ENCODE data around the gene NCAM2.

NCAM2 gene

DNA sequence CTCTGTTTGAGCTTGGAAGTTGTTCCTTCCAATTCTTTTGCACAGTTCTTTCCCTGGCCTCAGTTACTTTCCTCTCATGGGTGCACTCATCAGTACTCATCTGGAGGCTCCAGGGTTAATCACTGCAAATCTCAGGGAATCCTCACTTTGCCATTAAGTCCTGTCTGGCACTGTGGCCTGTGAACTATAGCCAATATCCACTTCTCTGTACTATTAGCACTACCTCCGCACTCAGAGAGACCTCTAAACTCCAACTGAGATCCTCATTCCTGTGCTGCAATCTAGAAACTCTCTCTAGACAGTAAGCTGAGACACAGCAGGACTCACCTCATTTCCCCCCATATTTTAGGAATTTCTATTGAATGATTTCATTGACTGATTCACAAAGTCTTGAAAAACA, 311.3 kb downstream of the NCAM2 start:
- H3K9ac ChIP-seq (ENCODE audit: low read length) = no peak overlapping the region
- H3K23ac ChIP-seq (ENCODE audit: low read length in 2 of 2) = no peak overlapping the region
- no peak overlapping the region for H3K4me3 ChIP-seq (ENCODE audit: insufficient read depth in 1 of 2, low read depth in 1 of 2, low read length in 2 of 2)
- H2BK5ac ChIP-seq (ENCODE audit: low read depth, low read length, poor library complexity, severe bottlenecking) = no peak overlapping the region
- no peaks in the 10 kb centered on the region for H3K4me1 ChIP-seq (ENCODE audit: control insufficient read depth, insufficient read depth, low read depth, low read length)
- no peak overlapping the region for H3K14ac ChIP-seq (ENCODE audit: low read length in 2 of 2)
- H2BK15ac ChIP-seq (ENCODE audit: low read depth, poor library complexity, severe bottlenecking) = no peak overlapping the region
- no peak overlapping the region for H3K4ac ChIP-seq (ENCODE audit: low read depth in 1 of 2, low read length in 2 of 2)
- no peaks in the 10 kb centered on the region for H3K36me3 ChIP-seq (ENCODE audit: control insufficient read depth in 1 of 2, insufficient read depth in 2 of 2, low read depth in 1 of 2, low read length in 2 of 2)
- no peak overlapping the region for H3K4me2 ChIP-seq (ENCODE audit: low read length, poor library complexity, severe bottlenecking)
- H2BK120ac ChIP-seq (ENCODE audit: low read depth, low read length) = no peak overlapping the region
- no peak for DNase-seq
- no peak overlapping the region for H2BK12ac ChIP-seq (ENCODE audit: low read length in 2 of 2)
- H3K27ac ChIP-seq (ENCODE audit: low read length, poor library complexity, severe bottlenecking) = no peak overlapping the region
- no peaks in the 10 kb centered on the region for H3K9me3 ChIP-seq (ENCODE audit: control insufficient read depth, low read length)
- H3K18ac ChIP-seq (ENCODE audit: low read depth in 1 of 2, low read length in 2 of 2) = no peak overlapping the region
- H2AFZ ChIP-seq (ENCODE audit: low read depth, low read length) = no peak overlapping the region
- H4K91ac ChIP-seq (ENCODE audit: low read length) = no peak overlapping the region
- H3K79me1 ChIP-seq (replicated peaks; ENCODE audit: low read length, poor library complexity, severe bottlenecking) = no peaks in the 10 kb centered on the region
- no peaks in the 10 kb centered on the region for H3K27me3 ChIP-seq (ENCODE audit: control insufficient read depth in 1 of 2, insufficient read depth in 1 of 2, low read length in 2 of 2)
- no peak overlapping the region for H2AK5ac ChIP-seq (ENCODE audit: low read length, severe bottlenecking)
- WGBS = 79% methylated on average over 1 of the region's 1 CpG
- H4K8ac ChIP-seq (ENCODE audit: low read length) = no peak overlapping the region

DNA sequence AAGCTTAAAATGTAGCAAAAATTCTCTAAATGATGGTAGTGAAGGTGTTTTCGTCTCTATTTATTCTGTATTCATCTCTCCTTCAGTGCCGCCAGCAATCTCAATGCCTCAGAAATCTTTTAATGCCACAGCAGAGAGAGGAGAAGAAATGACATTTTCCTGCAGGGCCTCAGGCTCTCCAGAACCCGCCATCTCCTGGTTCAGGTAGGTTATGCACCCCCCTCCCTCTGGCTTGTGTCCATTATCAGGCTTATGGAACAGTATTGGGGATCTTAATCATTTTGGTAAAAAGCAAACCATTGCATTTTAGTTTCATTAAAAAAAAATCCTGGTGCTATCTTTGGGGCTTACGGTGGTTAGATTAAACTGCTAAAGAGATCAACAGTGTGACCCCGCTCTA, 326.1 kb downstream of the NCAM2 start:
- no peak overlapping the region for H3K4me2 ChIP-seq (ENCODE audit: low read length, poor library complexity, severe bottlenecking)
- H3K79me1 ChIP-seq (replicated peaks; ENCODE audit: low read length, poor library complexity, severe bottlenecking) = no peaks in the 10 kb centered on the region
- H3K36me3 ChIP-seq (ENCODE audit: control insufficient read depth in 1 of 2, insufficient read depth in 2 of 2, low read depth in 1 of 2, low read length in 2 of 2) = no peaks in the 10 kb centered on the region
- no peak overlapping the region for H3K18ac ChIP-seq (ENCODE audit: low read depth in 1 of 2, low read length in 2 of 2)
- no peak overlapping the region for H3K23ac ChIP-seq (ENCODE audit: low read length in 2 of 2)
- H2AFZ ChIP-seq (ENCODE audit: low read depth, low read length) = no peak overlapping the region
- H4K91ac ChIP-seq (ENCODE audit: low read length) = no peak overlapping the region
- H3K4me3 ChIP-seq (ENCODE audit: insufficient read depth in 1 of 2, low read depth in 1 of 2, low read length in 2 of 2) = no peak overlapping the region
- H3K9me3 ChIP-seq (ENCODE audit: control insufficient read depth, low read length) = no peaks in the 10 kb centered on the region
- H2BK15ac ChIP-seq (ENCODE audit: low read depth, poor library complexity, severe bottlenecking) = no peak overlapping the region
- no peak overlapping the region for H2BK120ac ChIP-seq (ENCODE audit: low read depth, low read length)
- no peak overlapping the region for H3K27ac ChIP-seq (ENCODE audit: low read length, poor library complexity, severe bottlenecking)
- H2AK5ac ChIP-seq (ENCODE audit: low read length, severe bottlenecking) = no peak overlapping the region
- no peaks in the 10 kb centered on the region for H3K4me1 ChIP-seq (ENCODE audit: control insufficient read depth, insufficient read depth, low read depth, low read length)
- no peak for DNase-seq
- no peak overlapping the region for H2BK12ac ChIP-seq (ENCODE audit: low read length in 2 of 2)
- H3K9ac ChIP-seq (ENCODE audit: low read length) = no peak overlapping the region
- H3K4ac ChIP-seq (ENCODE audit: low read depth in 1 of 2, low read length in 2 of 2) = no peak overlapping the region
- no peak overlapping the region for H3K14ac ChIP-seq (ENCODE audit: low read length in 2 of 2)
- 79% methylated on average over 4 of the region's 5 CpGs for WGBS
- no peak overlapping the region for H2BK5ac ChIP-seq (ENCODE audit: low read depth, low read length, poor library complexity, severe bottlenecking)
- no peak overlapping the region for H4K8ac ChIP-seq (ENCODE audit: low read length)
- no peaks in the 10 kb centered on the region for H3K27me3 ChIP-seq (ENCODE audit: control insufficient read depth in 1 of 2, insufficient read depth in 1 of 2, low read length in 2 of 2)

DNA sequence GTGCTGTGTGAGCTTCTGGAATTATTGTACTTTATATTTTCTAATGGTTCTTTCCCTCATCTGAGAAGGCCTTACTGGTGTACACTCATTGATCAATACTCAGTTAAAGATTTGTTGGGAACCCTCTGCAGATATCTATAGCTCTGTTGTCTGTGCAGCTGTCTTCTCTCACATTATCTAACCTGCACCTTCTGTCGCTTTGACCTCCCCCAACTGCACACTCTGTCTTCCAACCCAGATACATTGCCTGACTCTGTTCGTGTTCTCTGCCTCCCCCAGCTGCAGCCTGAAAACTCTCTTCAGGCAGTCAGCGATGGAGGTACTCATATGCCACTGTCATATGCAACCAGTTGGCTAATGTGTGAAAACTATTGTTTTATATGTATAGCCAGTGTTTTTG, 334.3 kb downstream of the NCAM2 start:
- Histone ChIP-seq H3K27me3 (ENCODE audit: control insufficient read depth in 1 of 2, insufficient read depth in 1 of 2, low read length in 2 of 2) (no peaks in the 10 kb centered on the region), H3K23ac (ENCODE audit: low read length in 2 of 2) (no peak overlapping the region), H2BK12ac (ENCODE audit: low read length in 2 of 2) (no peak overlapping the region), H3K27ac (ENCODE audit: low read length, poor library complexity, severe bottlenecking) (no peak overlapping the region), H3K18ac (ENCODE audit: low read depth in 1 of 2, low read length in 2 of 2) (no peak overlapping the region), H3K4me3 (ENCODE audit: insufficient read depth in 1 of 2, low read depth in 1 of 2, low read length in 2 of 2) (no peak overlapping the region), H2BK5ac (ENCODE audit: low read depth, low read length, poor library complexity, severe bottlenecking) (no peak overlapping the region), H2AK5ac (ENCODE audit: low read length, severe bottlenecking) (no peak overlapping the region), H2AFZ (ENCODE audit: low read depth, low read length) (no peak overlapping the region), H3K9me3 (ENCODE audit: control insufficient read depth, low read length) (no peaks in the 10 kb centered on the region), H3K4me2 (ENCODE audit: low read length, poor library complexity, severe bottlenecking) (no peak overlapping the region), H3K79me1 (replicated peaks; ENCODE audit: low read length, poor library complexity, severe bottlenecking) (no peaks in the 10 kb centered on the region), H3K36me3 (ENCODE audit: control insufficient read depth in 1 of 2, insufficient read depth in 2 of 2, low read depth in 1 of 2, low read length in 2 of 2) (no peaks in the 10 kb centered on the region), H3K14ac (ENCODE audit: low read length in 2 of 2) (no peak overlapping the region), H4K8ac (ENCODE audit: low read length) (no peak overlapping the region), H2BK15ac (ENCODE audit: low read depth, poor library complexity, severe bottlenecking) (no peak overlapping the region), H4K91ac (ENCODE audit: low read length) (no peak overlapping the region), H3K4ac (ENCODE audit: low read depth in 1 of 2, low read length in 2 of 2) (no peak overlapping the region), H3K4me1 (ENCODE audit: control insufficient read depth, insufficient read depth, low read depth, low read length) (no peaks in the 10 kb centered on the region), H3K9ac (ENCODE audit: low read length) (no peak overlapping the region), H2BK120ac (ENCODE audit: low read depth, low read length) (no peak overlapping the region)
- DNase-seq = no peak
- WGBS = 70% methylated on average over 3 of the region's 3 CpGs

DNA sequence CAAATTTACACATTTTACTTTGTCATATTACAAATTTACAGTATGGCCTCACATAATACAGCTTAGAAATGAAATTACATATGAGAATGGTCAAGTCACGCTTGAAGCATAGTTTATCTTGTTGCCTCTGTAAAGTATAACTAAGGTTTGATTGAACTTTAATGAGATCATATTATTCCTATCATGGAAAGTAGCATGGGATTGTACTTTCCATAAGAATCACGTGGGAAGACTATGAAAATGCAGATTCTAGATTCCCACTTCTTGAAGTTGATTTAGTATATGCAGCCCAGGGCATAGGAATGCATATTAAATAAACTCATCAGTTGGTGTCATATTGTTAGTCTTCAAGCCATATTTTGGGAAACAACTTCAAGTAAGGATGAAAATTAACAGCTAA, 342.8 kb downstream of the NCAM2 start:
- no peaks in the 10 kb centered on the region for H3K4me1 ChIP-seq (ENCODE audit: control insufficient read depth, insufficient read depth, low read depth, low read length)
- no peaks in the 10 kb centered on the region for H3K36me3 ChIP-seq (ENCODE audit: control insufficient read depth in 1 of 2, insufficient read depth in 2 of 2, low read depth in 1 of 2, low read length in 2 of 2)
- H3K14ac ChIP-seq (ENCODE audit: low read length in 2 of 2) = no peak overlapping the region
- H3K9me3 ChIP-seq (ENCODE audit: control insufficient read depth, low read length) = peaks cover 22% of the 10 kb centered on the region
- no peak overlapping the region for H4K8ac ChIP-seq (ENCODE audit: low read length)
- H3K9ac ChIP-seq (ENCODE audit: low read length) = no peak overlapping the region
- no peak overlapping the region for H2BK120ac ChIP-seq (ENCODE audit: low read depth, low read length)
- no peak overlapping the region for H3K4me3 ChIP-seq (ENCODE audit: insufficient read depth in 1 of 2, low read depth in 1 of 2, low read length in 2 of 2)
- no peaks in the 10 kb centered on the region for H3K79me1 ChIP-seq (replicated peaks; ENCODE audit: low read length, poor library complexity, severe bottlenecking)
- DNase-seq = no peak
- no peak overlapping the region for H2BK12ac ChIP-seq (ENCODE audit: low read length in 2 of 2)
- H3K27ac ChIP-seq (ENCODE audit: low read length, poor library complexity, severe bottlenecking) = no peak overlapping the region
- no peak overlapping the region for H3K23ac ChIP-seq (ENCODE audit: low read length in 2 of 2)
- no peak overlapping the region for H3K4me2 ChIP-seq (ENCODE audit: low read length, poor library complexity, severe bottlenecking)
- no peak overlapping the region for H2AK5ac ChIP-seq (ENCODE audit: low read length, severe bottlenecking)
- H3K4ac ChIP-seq (ENCODE audit: low read depth in 1 of 2, low read length in 2 of 2) = no peak overlapping the region
- no peak overlapping the region for H2BK15ac ChIP-seq (ENCODE audit: low read depth, poor library complexity, severe bottlenecking)
- no peak overlapping the region for H2BK5ac ChIP-seq (ENCODE audit: low read depth, low read length, poor library complexity, severe bottlenecking)
- H2AFZ ChIP-seq (ENCODE audit: low read depth, low read length) = no peak overlapping the region
- no peaks in the 10 kb centered on the region for H3K27me3 ChIP-seq (ENCODE audit: control insufficient read depth in 1 of 2, insufficient read depth in 1 of 2, low read length in 2 of 2)
- 92% methylated on average over 2 of the region's 2 CpGs for WGBS
- no peak overlapping the region for H4K91ac ChIP-seq (ENCODE audit: low read length)
- H3K18ac ChIP-seq (ENCODE audit: low read depth in 1 of 2, low read length in 2 of 2) = no peak overlapping the region

All from mesenchymal stem cell (in vitro differentiated cells and primary cell).